ENCODE measurements around the gene PI4K2A.

PI4K2A gene
- total RNA-seq, result 21.3 to 39.0 (median 36.5) reads per million in 3 donors

DNA sequence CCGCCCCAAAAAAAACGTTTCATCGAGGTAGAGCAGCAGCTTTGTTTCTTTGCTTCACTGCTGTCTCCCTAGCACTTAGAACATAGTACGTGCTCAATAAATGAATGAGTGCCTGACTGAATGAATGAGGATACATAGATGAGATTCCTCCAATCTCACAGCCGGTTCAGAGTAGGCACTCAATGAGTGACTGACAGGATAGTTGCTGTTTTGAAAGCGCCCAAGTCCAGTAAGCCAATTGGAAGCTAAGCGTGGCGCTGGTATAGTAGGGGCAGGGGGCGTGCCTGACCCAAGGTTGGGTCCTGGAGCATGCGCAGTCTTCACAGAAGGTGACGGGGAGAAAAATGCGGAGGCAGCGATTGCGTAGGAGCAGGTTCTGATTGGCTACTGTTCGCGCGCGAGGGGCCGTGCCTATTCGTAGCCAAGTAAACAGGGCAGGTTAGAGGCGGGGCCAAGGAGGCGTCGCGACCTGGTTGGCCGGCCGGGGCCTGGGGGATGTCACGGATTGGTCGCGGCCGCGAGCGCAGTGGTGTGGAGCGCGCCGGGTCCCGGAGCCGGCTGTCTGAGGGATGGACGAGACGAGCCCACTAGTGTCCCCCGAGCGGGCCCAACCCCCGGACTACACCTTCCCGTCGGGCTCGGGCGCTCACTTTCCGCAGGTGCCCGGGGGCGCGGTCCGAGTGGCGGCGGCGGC, at the start of gene PI4K2A:
PI4K2A (plus strand) TSS at position 498 of the 694 bp plus-strand sequence; CDS start at position 570, 72 bp downstream.
- Histone ChIP-seq H3K4me1 (ENCODE audit: control insufficient read depth, insufficient read depth, low read length, poor library complexity, severe bottlenecking) (peaks cover 12% of the 10 kb centered on the region), H3K4me3 (ENCODE audit: insufficient read depth, low read depth, low read length, poor library complexity, severe bottlenecking) (peak within 1 kb of the TSS; percentile 93), H3K27me3 (replicated peaks; ENCODE audit: control insufficient read depth, insufficient read depth, low read length, poor library complexity, severe bottlenecking) (no peaks in the 10 kb centered on the region), H3K27ac (ENCODE audit: insufficient read depth, low read length, poor library complexity, severe bottlenecking) (peak within 1 kb of the TSS; percentile 62), H3K36me3 (ENCODE audit: control insufficient read depth, insufficient read depth, low read length) (no peaks in the 10 kb centered on the region), H3K9me3 (ENCODE audit: control insufficient read depth, low read length) (no peaks in the 10 kb centered on the region)
- peak; percentile 97 to 98 (median 98) for DNase-seq

DNA sequence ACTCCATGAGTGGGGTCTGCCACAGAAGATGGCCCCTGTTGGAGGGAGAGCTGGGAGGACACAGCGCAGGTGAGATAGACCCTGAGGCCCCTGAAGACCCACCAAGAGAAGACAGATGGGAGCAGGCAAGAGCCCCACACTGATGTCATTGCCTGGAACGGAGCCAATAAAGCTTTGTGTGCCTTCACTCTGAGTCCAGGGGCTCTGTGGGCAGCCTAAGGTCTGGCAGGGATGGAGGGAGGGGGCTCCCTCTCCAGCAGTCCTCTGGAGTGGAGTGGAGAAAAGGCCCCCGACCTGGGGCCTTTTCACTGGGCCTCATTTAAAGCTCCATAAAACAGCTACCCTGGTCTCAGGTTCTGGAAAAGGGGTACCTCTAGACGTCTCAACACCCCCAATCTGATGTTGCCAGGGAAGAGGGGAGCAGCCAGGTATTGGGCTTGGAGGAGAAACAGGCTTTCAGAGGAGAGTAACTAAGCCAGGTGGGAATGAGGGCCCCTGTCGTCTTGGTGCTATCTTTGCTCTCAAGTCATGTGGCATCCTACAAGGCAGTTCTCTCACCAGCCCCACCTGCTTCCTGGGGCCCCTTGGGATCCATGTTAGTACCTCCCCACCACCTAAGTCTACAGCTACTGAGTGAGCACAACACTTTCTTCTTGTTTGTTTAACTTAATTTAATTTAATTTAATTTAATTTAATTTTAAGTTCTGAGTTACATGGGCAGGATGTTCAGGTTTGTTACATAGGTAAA, 49.5 kb upstream of the PI4K2A start:
- Histone ChIP-seq H3K9me3 (ENCODE audit: control insufficient read depth, low read length) (no peaks in the 10 kb centered on the region), H3K4me1 (ENCODE audit: control insufficient read depth, insufficient read depth, low read length, poor library complexity, severe bottlenecking) (no peaks in the 10 kb centered on the region), H3K36me3 (ENCODE audit: control insufficient read depth, insufficient read depth, low read length) (no peaks in the 10 kb centered on the region), H3K4me3 (ENCODE audit: insufficient read depth, low read depth, low read length, poor library complexity, severe bottlenecking) (no peak overlapping the region), H3K27me3 (replicated peaks; ENCODE audit: control insufficient read depth, insufficient read depth, low read length, poor library complexity, severe bottlenecking) (no peaks in the 10 kb centered on the region), H3K27ac (ENCODE audit: insufficient read depth, low read length, poor library complexity, severe bottlenecking) (no peak overlapping the region)
- no peak for DNase-seq

DNA sequence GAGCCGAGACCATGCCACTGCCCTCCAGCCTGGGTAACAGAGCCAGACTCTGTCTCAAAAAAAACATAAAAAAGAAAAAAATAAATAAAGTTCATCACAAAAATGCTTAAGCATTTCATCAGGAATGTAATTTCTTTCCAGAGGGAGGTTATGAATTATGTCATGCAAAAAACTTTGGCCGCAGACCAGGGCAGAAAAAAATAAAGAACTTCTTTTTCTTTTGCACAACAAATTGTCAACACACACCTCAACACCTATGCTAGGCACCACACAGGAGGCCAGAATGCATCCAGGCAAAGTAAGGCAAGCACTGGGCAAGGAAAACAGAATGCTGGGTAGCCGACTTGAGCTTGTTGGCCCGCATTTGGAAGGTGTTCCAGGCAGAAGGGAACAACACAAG, 47.0 kb upstream of the PI4K2A start:
- no peaks in the 10 kb centered on the region for H3K27me3 ChIP-seq (replicated peaks; ENCODE audit: control insufficient read depth, insufficient read depth, low read length, poor library complexity, severe bottlenecking)
- H3K36me3 ChIP-seq (ENCODE audit: control insufficient read depth, insufficient read depth, low read length), result no peaks in the 10 kb centered on the region
- no peak overlapping the region for H3K4me3 ChIP-seq (ENCODE audit: insufficient read depth, low read depth, low read length, poor library complexity, severe bottlenecking)
- no peak overlapping the region for H3K27ac ChIP-seq (ENCODE audit: insufficient read depth, low read length, poor library complexity, severe bottlenecking)
- H3K9me3 ChIP-seq (ENCODE audit: control insufficient read depth, low read length), result no peaks in the 10 kb centered on the region
- DNase-seq, result no peak
- no peaks in the 10 kb centered on the region for H3K4me1 ChIP-seq (ENCODE audit: control insufficient read depth, insufficient read depth, low read length, poor library complexity, severe bottlenecking)

DNA sequence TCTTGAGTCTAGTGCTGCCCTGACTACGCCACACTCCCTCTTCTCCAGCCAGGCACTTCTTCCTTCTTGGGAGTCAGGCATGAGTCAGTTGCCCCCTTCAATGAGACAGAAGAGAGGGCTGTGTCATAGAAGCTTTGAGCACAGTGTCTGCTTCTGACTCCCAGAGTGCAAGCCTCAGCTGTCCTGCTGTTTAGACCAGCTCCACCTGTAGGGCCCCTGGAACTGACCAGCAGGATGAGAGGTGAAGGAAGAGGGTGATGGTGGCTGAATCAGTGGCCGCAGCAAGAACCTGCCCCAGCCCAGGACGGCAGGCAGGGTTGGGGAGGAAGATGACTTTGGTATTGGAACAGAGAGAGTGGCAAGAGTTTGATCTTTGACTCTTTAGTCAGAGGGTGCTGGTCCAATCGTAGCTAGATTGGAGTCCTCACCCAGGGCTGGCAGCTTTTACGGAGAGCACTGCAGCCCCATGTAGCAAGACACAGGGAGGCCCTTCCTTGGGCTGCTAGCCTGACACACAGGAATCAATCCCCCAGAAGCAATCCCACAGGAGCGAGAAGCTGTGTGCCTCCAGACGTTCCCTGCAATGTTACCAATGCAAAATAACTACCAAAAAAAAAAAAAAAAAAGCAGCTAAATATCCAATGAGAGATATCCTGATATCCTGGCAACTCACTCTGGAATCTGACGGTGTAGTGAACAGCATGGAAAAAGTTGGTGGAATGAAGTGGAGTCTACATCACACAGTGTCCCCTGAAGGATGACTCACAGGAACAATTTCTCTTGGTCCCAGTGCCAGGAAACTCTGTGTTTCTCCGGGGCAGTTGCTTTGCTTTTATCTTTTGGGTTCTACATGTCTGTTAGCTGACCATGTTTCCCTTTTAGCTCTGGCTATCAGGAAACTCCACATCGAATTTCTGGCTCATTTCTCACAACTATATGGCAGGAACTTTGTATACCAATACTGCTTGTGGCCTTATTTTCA, 44.1 kb upstream of the PI4K2A start:
- no peak overlapping the region for H3K27ac ChIP-seq (ENCODE audit: insufficient read depth, low read length, poor library complexity, severe bottlenecking)
- no peaks in the 10 kb centered on the region for H3K9me3 ChIP-seq (ENCODE audit: control insufficient read depth, low read length)
- H3K4me3 ChIP-seq (ENCODE audit: insufficient read depth, low read depth, low read length, poor library complexity, severe bottlenecking), result no peak overlapping the region
- H3K27me3 ChIP-seq (replicated peaks; ENCODE audit: control insufficient read depth, insufficient read depth, low read length, poor library complexity, severe bottlenecking), result no peaks in the 10 kb centered on the region
- no peak for DNase-seq
- H3K36me3 ChIP-seq (ENCODE audit: control insufficient read depth, insufficient read depth, low read length), result no peaks in the 10 kb centered on the region
- no peaks in the 10 kb centered on the region for H3K4me1 ChIP-seq (ENCODE audit: control insufficient read depth, insufficient read depth, low read length, poor library complexity, severe bottlenecking)

DNA sequence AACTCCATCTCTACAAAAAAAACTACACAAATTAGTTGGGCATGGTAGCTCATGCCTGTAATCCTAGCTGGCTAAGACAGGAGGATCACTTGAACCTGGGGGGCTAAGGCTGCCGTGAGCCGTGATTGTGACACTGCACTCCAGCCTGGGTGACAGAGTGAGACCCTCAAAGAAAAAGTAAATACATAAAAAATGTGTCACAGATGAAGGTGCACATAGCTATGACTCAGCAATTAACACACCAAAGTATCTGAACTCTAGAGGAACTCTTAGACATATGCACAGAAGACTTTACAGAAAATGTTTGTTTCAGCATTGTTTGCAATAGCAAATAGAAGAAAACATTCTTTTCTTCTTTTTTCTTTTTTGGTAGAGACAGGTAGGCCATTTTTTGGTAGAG, 42.7 kb upstream of the PI4K2A start:
- Histone ChIP-seq H3K27me3 (replicated peaks; ENCODE audit: control insufficient read depth, insufficient read depth, low read length, poor library complexity, severe bottlenecking) (no peaks in the 10 kb centered on the region), H3K27ac (ENCODE audit: insufficient read depth, low read length, poor library complexity, severe bottlenecking) (no peak overlapping the region), H3K36me3 (ENCODE audit: control insufficient read depth, insufficient read depth, low read length) (no peaks in the 10 kb centered on the region), H3K9me3 (ENCODE audit: control insufficient read depth, low read length) (no peaks in the 10 kb centered on the region), H3K4me3 (ENCODE audit: insufficient read depth, low read depth, low read length, poor library complexity, severe bottlenecking) (no peak overlapping the region), H3K4me1 (ENCODE audit: control insufficient read depth, insufficient read depth, low read length, poor library complexity, severe bottlenecking) (no peaks in the 10 kb centered on the region)
- DNase-seq, result no peak

DNA sequence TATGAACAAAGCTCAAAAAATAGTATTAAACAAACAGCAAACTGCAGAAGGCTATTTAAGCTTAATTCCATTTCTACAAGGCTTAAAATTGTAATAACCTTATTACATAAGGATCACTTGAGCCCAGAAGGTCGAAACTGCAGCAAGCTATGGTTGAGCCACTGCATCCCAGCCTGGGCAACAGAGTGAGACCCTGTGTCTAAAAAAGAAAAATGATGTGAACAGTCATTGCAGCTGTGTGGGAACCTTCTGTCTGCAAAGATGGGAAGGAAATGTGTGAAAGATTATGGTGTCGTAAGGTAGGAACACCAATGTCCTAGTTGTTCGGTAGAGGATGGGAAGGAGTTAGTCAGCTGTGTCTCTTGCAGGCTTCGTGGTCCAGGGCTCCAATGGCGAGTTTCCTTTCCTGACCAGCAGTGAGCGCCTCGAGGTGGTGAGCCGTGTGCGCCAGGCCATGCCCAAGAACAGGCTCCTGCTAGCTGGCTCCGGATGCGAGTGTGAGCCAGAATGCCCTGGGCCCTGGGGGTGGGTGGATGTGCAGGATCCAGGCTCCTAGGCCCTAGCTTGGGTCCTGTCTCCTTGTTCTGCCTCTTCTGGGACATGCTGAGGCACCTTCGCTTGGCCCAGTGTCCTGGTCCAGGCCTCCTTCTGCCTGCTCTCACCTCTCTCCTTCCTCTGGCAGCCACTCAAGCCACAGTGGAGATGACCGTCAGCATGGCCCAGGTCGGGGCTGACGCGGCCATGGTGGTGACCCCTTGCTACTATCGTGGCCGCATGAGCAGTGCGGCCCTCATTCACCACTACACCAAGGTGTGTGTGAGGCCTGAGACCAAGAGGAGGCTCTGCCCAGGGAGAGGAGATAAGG, 41.8 kb upstream of the PI4K2A start:
- H3K36me3 ChIP-seq (ENCODE audit: control insufficient read depth, insufficient read depth, low read length), result no peaks in the 10 kb centered on the region
- H3K27ac ChIP-seq (ENCODE audit: insufficient read depth, low read length, poor library complexity, severe bottlenecking), result no peak overlapping the region
- no peak for DNase-seq
- no peaks in the 10 kb centered on the region for H3K9me3 ChIP-seq (ENCODE audit: control insufficient read depth, low read length)
- H3K4me3 ChIP-seq (ENCODE audit: insufficient read depth, low read depth, low read length, poor library complexity, severe bottlenecking), result no peak overlapping the region
- H3K27me3 ChIP-seq (replicated peaks; ENCODE audit: control insufficient read depth, insufficient read depth, low read length, poor library complexity, severe bottlenecking), result no peaks in the 10 kb centered on the region
- no peaks in the 10 kb centered on the region for H3K4me1 ChIP-seq (ENCODE audit: control insufficient read depth, insufficient read depth, low read length, poor library complexity, severe bottlenecking)

DNA sequence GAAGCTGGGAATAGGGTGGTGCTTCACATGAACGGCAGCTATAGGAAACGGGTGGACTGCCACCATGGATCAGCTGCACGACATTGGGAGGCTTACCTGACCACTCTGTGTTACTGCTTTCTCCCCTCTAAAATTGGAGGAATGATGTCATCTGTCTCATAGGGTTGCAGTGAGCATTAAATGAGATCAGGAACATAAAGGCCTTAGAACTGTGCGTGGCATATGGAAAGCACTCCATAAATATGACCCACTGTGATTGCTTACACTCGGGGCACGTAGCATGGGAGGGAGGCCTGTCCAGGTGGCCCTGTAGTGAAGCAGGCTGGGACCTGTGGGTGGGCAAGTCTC, 41.2 kb upstream of the PI4K2A start:
- Histone ChIP-seq H3K4me3 (ENCODE audit: insufficient read depth, low read depth, low read length, poor library complexity, severe bottlenecking) (no peak overlapping the region), H3K9me3 (ENCODE audit: control insufficient read depth, low read length) (no peaks in the 10 kb centered on the region), H3K27ac (ENCODE audit: insufficient read depth, low read length, poor library complexity, severe bottlenecking) (no peak overlapping the region), H3K36me3 (ENCODE audit: control insufficient read depth, insufficient read depth, low read length) (no peaks in the 10 kb centered on the region), H3K27me3 (replicated peaks; ENCODE audit: control insufficient read depth, insufficient read depth, low read length, poor library complexity, severe bottlenecking) (no peaks in the 10 kb centered on the region), H3K4me1 (ENCODE audit: control insufficient read depth, insufficient read depth, low read length, poor library complexity, severe bottlenecking) (no peaks in the 10 kb centered on the region)
- DNase-seq, result no peak

DNA sequence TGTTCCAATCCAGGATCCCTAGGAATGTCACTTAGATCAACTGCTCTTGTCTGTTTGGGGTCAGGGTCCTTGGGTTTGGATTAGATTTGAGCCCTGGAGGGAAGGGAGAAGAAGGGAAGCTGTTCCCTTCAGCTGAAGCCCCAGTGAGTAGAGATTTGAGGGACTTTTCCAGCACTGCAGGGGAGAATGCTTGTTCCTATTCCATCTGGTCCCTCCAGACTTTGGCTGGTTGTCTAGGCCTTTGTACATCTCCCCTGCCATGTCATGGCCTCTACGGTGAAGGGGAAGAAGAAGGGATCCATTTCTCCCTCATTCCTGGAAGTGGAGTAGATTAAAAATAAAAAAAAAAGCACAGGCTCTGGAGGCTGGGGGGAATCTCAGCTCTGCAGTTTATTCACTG, 39.9 kb upstream of the PI4K2A start:
- no peak for DNase-seq
- Histone ChIP-seq H3K27ac (ENCODE audit: insufficient read depth, low read length, poor library complexity, severe bottlenecking) (no peak overlapping the region), H3K4me3 (ENCODE audit: insufficient read depth, low read depth, low read length, poor library complexity, severe bottlenecking) (no peak overlapping the region), H3K4me1 (ENCODE audit: control insufficient read depth, insufficient read depth, low read length, poor library complexity, severe bottlenecking) (no peaks in the 10 kb centered on the region), H3K36me3 (ENCODE audit: control insufficient read depth, insufficient read depth, low read length) (no peaks in the 10 kb centered on the region), H3K9me3 (ENCODE audit: control insufficient read depth, low read length) (no peaks in the 10 kb centered on the region), H3K27me3 (replicated peaks; ENCODE audit: control insufficient read depth, insufficient read depth, low read length, poor library complexity, severe bottlenecking) (no peaks in the 10 kb centered on the region)

Data from effector memory CD4-positive, alpha-beta T cell (primary cell).